WTC11 (cell line): ENCODE results near the gene SPTLC3.
A peak's percentile ranks its signal among the peaks of the same experiment; 100 is the strongest.

ENCODE experiments used
- CTCF ChIP-seq: fragments of 200-600 bp; IDR thresholded peaks from 2 replicates; pipeline ENCODE4 v1.8.0; 2022; ENCODE audit warnings: antibody characterized with exemption
- HMGA2 ChIP-seq: fragments of 250-450 bp; sonication (Bioruptor Pico); IDR thresholded peaks from 2 replicates; pipeline ENCODE4 v1.4.0; 2021; ENCODE audit warnings: mild to moderate bottlenecking, moderate library complexity
- MXD4 ChIP-seq: fragments of 250-450 bp; sonication (Bioruptor Pico); IDR thresholded peaks from 2 replicates; pipeline ENCODE4 v1.8.0; 2021; ENCODE audit warnings: mild to moderate bottlenecking, moderate library complexity, borderline replicate concordance
- ZBTB43 ChIP-seq: sonication (generic); formaldehyde crosslinking; IDR thresholded peaks from 2 replicates; pipeline ENCODE4 v1.8.1; 2023; ENCODE audit warnings: mild to moderate bottlenecking, missing genetic modification reagents

GRCh38 chr20:13105864-13106457 is 97.2 kb downstream of the SPTLC3 start:
- TF ChIP-seq ZBTB43 (CRISPR knock-in tag) (no peak), CTCF (peak; percentile 37; the same call in 1 of the 2 replicates), HMGA2 (CRISPR knock-in tag) (no peak), MXD4 (CRISPR knock-in tag) (no peak)
